GM19438 (cell line): ENCODE measurements around the gene PNMA1.

Experiments used
- ATAC-seq: cut with Tn5 transposase; IDR thresholded peaks from one replicate; pipeline ENCODE4 v1.9.1; 2021; ENCODE audit warnings: low read depth; ENCODE audit not compliant: unreplicated experiment

Gene PNMA1

GRCh38 chr14:73751157-73751691 lies 37.0 kb upstream of the PNMA1 start:
- no peak for ATAC-seq

- ATAC-seq = no peak
Measured at GRCh38 chr14:73750531-73750901, 36.3 kb upstream of the PNMA1 start.

- no peak for ATAC-seq
Measured at GRCh38 chr14:73749706-73750530, 35.7 kb upstream of the PNMA1 start.

- ATAC-seq = no peak
Measured at GRCh38 chr14:73748858-73749357, 34.7 kb upstream of the PNMA1 start.

- ATAC-seq = no peak
Measured at GRCh38 chr14:73747379-73748211, 33.4 kb upstream of the PNMA1 start.

- ATAC-seq = no peak
Measured at GRCh38 chr14:73746520-73747378, 32.6 kb upstream of the PNMA1 start.

- no peak for ATAC-seq
Measured at GRCh38 chr14:73745571-73746519, 31.7 kb upstream of the PNMA1 start.

- ATAC-seq = no peak
Measured at GRCh38 chr14:73744874-73745529, 30.8 kb upstream of the PNMA1 start.

- no peak for ATAC-seq
Measured at GRCh38 chr14:73744175-73744867, 30.1 kb upstream of the PNMA1 start.

- ATAC-seq = peak; percentile 51
Measured at GRCh38 chr14:73743431-73743931, 29.3 kb upstream of the PNMA1 start.

GRCh38 chr14:73742520-73743238 lies 28.5 kb upstream of the PNMA1 start:
- ATAC-seq = no peak

- ATAC-seq = no peak
Measured at GRCh38 chr14:73741876-73742519, 27.8 kb upstream of the PNMA1 start.

- ATAC-seq = peak; percentile 39
Measured at GRCh38 chr14:73741386-73741875, 27.2 kb upstream of the PNMA1 start.

- ATAC-seq = no peak
Measured at GRCh38 chr14:73740618-73741326, 26.6 kb upstream of the PNMA1 start.

GRCh38 chr14:73739899-73740617 lies 25.9 kb upstream of the PNMA1 start:
- no peak for ATAC-seq
